K562 (cell line): ENCODE measurements around the gene SPDYE4. TPM values are rescaled to one million over a fixed set of nuclear protein-coding genes. Genes with fewer than 3 reads are reported as not detected.

Experiments
- ATAC-seq: fragments of 200-7000 bp; cut with Tn5 transposase; 3 replicates; pipeline ENCODE4 v1.9.1; 2020; ENCODE audit warnings: moderate library complexity
- BruUV-seq: library from RNA; stranded (reverse); fragments of 400-500 nt; replicated peaks from 2 replicates; lab custom pipeline; 2021; lab: Mats Ljungman, UMichigan
- CTCF ChIA-PET: fragments of 300-600 bp; formaldehyde crosslinking; extraction: SDS; loops from one replicate; lab custom pipeline; 2021; ENCODE audit warnings: low intra/inter-chr PET ratio; lab: Yijun Ruan, JAX
- POLR2A ChIA-PET: fragments of 300-600, 350-650 bp; sonication (Branson Sonifier 250); formaldehyde crosslinking; extraction: SDS; loops from one replicate; lab custom pipeline; 2021; ENCODE audit warnings: antibody characterized with exemption, inconsistent platforms; lab: Yijun Ruan, JAX
- DNase-seq, 4 experiments: peaks; one replicate each; pipeline versions ENCODE4 v3.0.0 to v3.0.0-alpha.2; 2011 to 2018; ENCODE audit warnings: low spot score in 3 of 4, mixed read lengths in 3 of 4; ENCODE audit errors: extremely low read depth in 1 of 4
- FAIRE-seq: peaks from 2 replicates; lab custom pipeline; 2011; peaks lifted over from hg19 to GRCh38; lab: Jason Lieb, UNC
- H2AFZ ChIP-seq: 2 replicates; pipeline ENCODE4 v1.6.0; 2011; ENCODE audit warnings: low read depth, low read length, control low read depth, inconsistent platforms
- H3K27ac ChIP-seq: fragments of 200-600 bp; 3 replicates; pipeline ENCODE4 v1.8.0; 2011; ENCODE audit warnings: low read depth, mild to moderate bottlenecking, control low read depth, inconsistent platforms, low read length, moderate library complexity, mixed read lengths; ENCODE audit errors: extremely low read depth
- H3K27me3 ChIP-seq, 2 experiments: fragments of 300-600 bp in 1 of 2; 2 replicates in 1 of 2; 3 replicates in 1 of 2; pipeline versions ENCODE4 v1.6.0 to v1.8.0; 2011; ENCODE audit warnings: inconsistent platforms in 2 of 2, low read length in 2 of 2, mild to moderate bottlenecking in 1 of 2, mixed read lengths in 1 of 2, moderate library complexity in 1 of 2; ENCODE audit not compliant: control insufficient read depth in 2 of 2, insufficient read depth in 2 of 2
- H3K36me3 ChIP-seq: fragments of 300-600 bp; 3 replicates; pipeline ENCODE4 v1.8.0; 2011; ENCODE audit warnings: mild to moderate bottlenecking, low read length, inconsistent platforms; ENCODE audit not compliant: control insufficient read depth, insufficient read depth
- H3K4me1 ChIP-seq, 2 experiments: fragments of 200-600 bp in 1 of 2; replicated peaks in 1 of 2; 2 replicates in 1 of 2; 3 replicates in 1 of 2; pipeline versions ENCODE4 v1.5.1 to v1.8.0; 2011; ENCODE audit warnings: inconsistent platforms in 2 of 2, low read length in 2 of 2, mild to moderate bottlenecking in 1 of 2, mixed read lengths in 1 of 2, moderate library complexity in 1 of 2; ENCODE audit not compliant: control insufficient read depth in 2 of 2, insufficient read depth in 2 of 2
- H3K4me2 ChIP-seq: 2 replicates; pipeline ENCODE4 v1.6.1; 2011; ENCODE audit warnings: low read length, control low read depth, inconsistent platforms, mixed read lengths; ENCODE audit not compliant: insufficient read depth
- H3K4me3 ChIP-seq: fragments of 200-600 bp; sonication (generic), shearing (Covaris generic); 2 replicates; pipeline ENCODE4 v1.5.1; 2016; ENCODE audit warnings: control low read depth, inconsistent platforms
- H3K79me2 ChIP-seq: fragments of 200-600 bp; 3 replicates; pipeline ENCODE4 v1.8.0; 2011; ENCODE audit warnings: low read length, inconsistent platforms; ENCODE audit not compliant: control insufficient read depth, insufficient read depth
- H3K9ac ChIP-seq, 2 experiments: 2 replicates each; pipeline versions ENCODE4 v1.6.0 to v1.6.1; 2011; ENCODE audit warnings: low read depth in 2 of 2, low read length in 2 of 2, control low read depth in 1 of 2, inconsistent platforms in 1 of 2, mild to moderate bottlenecking in 1 of 2, mixed read lengths in 1 of 2; ENCODE audit not compliant: insufficient read depth in 1 of 2
- H3K9me1 ChIP-seq: one replicate; pipeline ENCODE4 v1.6.0; 2011; ENCODE audit warnings: inconsistent platforms, mild to moderate bottlenecking, low read length, moderate library complexity; ENCODE audit not compliant: control insufficient read depth, insufficient read depth
- H3K9me3 ChIP-seq: replicated peaks from 2 replicates; pipeline ENCODE4 v1.5.1; 2011; ENCODE audit warnings: low read depth, low read length, inconsistent platforms; ENCODE audit not compliant: control insufficient read depth, insufficient read depth
- H4K20me1 ChIP-seq: replicated peaks from 2 replicates; pipeline ENCODE4 v1.6.1; 2011; ENCODE audit warnings: low read length, inconsistent platforms, mixed read lengths; ENCODE audit not compliant: control insufficient read depth, insufficient read depth
- ARID1B ChIP-seq: fragments of 450-650 bp; IDR thresholded peaks from 2 replicates; pipeline ENCODE4 v1.6.1; 2016; ENCODE audit warnings: antibody characterized with exemption, mild to moderate bottlenecking, inconsistent platforms
- DPF2 ChIP-seq: fragments of 450-650 bp; IDR thresholded peaks from 2 replicates; pipeline ENCODE4 v1.6.1; 2016
- E2F3 ChIP-seq: fragments of 250-450 bp; sonication (Bioruptor Pico); IDR thresholded peaks from 2 replicates; pipeline ENCODE4 v1.4.0; 2020; ENCODE audit warnings: mild to moderate bottlenecking
- E2F4 ChIP-seq: sonication (generic); formaldehyde crosslinking; IDR thresholded peaks from 2 replicates; pipeline ENCODE4 v1.8.0; 2022; ENCODE audit warnings: mild to moderate bottlenecking, low read depth, missing genetic modification reagents
- JUNB ChIP-seq: fragments of 450-650 bp; formaldehyde crosslinking; conservative IDR thresholded peaks from 2 replicates; pipeline ENCODE4 v1.4.0; 2020; ENCODE audit warnings: mild to moderate bottlenecking
- KLF13 ChIP-seq: fragments of 450-650 bp; IDR thresholded peaks from 2 replicates; pipeline ENCODE4 v1.6.1; 2016; ENCODE audit warnings: missing genetic modification characterization, low read depth, mild to moderate bottlenecking, missing compliant biosample characterization, moderate library complexity, borderline replicate concordance
- MTA1 ChIP-seq: fragments of 450-650 bp; IDR thresholded peaks from 2 replicates; pipeline ENCODE4 v1.6.1; 2017; ENCODE audit warnings: borderline replicate concordance
- NCOA2 ChIP-seq, 2 experiments: fragments of 450-650 bp; IDR thresholded peaks; 2 replicates each; pipeline ENCODE4 v1.6.1; 2018; ENCODE audit warnings: mild to moderate bottlenecking in 2 of 2, moderate library complexity in 1 of 2; ENCODE audit not compliant: partially characterized antibody in 2 of 2
- POU5F1 ChIP-seq: fragments of 150-350 bp; IDR thresholded peaks from 2 replicates; pipeline ENCODE4 v1.6.1; 2014; ENCODE audit warnings: borderline replicate concordance, low read length, low read depth, mild to moderate bottlenecking; ENCODE audit not compliant: partially characterized antibody
- SOX6 ChIP-seq: fragments of 450-650 bp; IDR thresholded peaks from 2 replicates; pipeline ENCODE4 v1.6.1; 2014; ENCODE audit warnings: mild to moderate bottlenecking
- STAG1 ChIP-seq: sonication (generic); formaldehyde crosslinking; IDR thresholded peaks from 2 replicates; pipeline ENCODE4 v1.5.0; 2020; ENCODE audit warnings: missing genetic modification reagents, borderline replicate concordance
- STAT6 ChIP-seq: sonication (generic); formaldehyde crosslinking; IDR thresholded peaks from 2 replicates; pipeline ENCODE4 v1.8.1; 2023; ENCODE audit warnings: mild to moderate bottlenecking, missing genetic modification reagents
- TCFL5 ChIP-seq: fragments of 250-450 bp; sonication (Bioruptor Pico); conservative IDR thresholded peaks from 2 replicates; pipeline ENCODE4 v1.6.1; 2021; ENCODE audit warnings: mild to moderate bottlenecking, moderate library complexity, matching md5 sums
- XRCC3 ChIP-seq: fragments of 450-650 bp; IDR thresholded peaks from 2 replicates; pipeline ENCODE4 v1.6.1; 2017; ENCODE audit warnings: mild to moderate bottlenecking, moderate library complexity
- ZBTB1 ChIP-seq: sonication (generic); formaldehyde crosslinking; IDR thresholded peaks from 2 replicates; pipeline ENCODE4 v1.8.1; 2023; ENCODE audit warnings: missing genetic modification reagents, low read depth, mild to moderate bottlenecking, borderline replicate concordance
- ZNF316 ChIP-seq: fragments of 450-650 bp; IDR thresholded peaks from 2 replicates; pipeline ENCODE4 v1.6.1; 2016
- ZNF696 ChIP-seq: fragments of 250-450 bp; sonication (Bioruptor Pico); conservative IDR thresholded peaks from 2 replicates; pipeline ENCODE4 v1.4.0; 2020; ENCODE audit warnings: mild to moderate bottlenecking, moderate library complexity
- WGBS: fragments of 100-300 bp; shearing (Covaris generic); methylation state at CpG from one replicate; pipeline ENCODE4 v1.1.6; 2016; ENCODE audit warnings: low coverage, mixed read lengths; ENCODE audit not compliant: insufficient coverage; ENCODE audit errors: missing lambda C conversion rate; 5-methylcytosine and 5-hydroxymethylcytosine counted together
- in situ Hi-C: fragments of 300-500 bp; cut with MboI; formaldehyde crosslinking; loops from 4 replicates; pipeline ENCODE4 v1.15.0; 2018; ENCODE audit warnings: inconsistent platforms, mixed read lengths
- intact Hi-C: fragments of 100-400 bp; cut with micrococcal nuclease; formaldehyde crosslinking; loops from 2 replicates; pipeline ENCODE4 v1.14.2; 2022
- polyA plus RNA-seq, 8 experiments: library from polyadenylated mRNA; depleted of rRNA in 4 of 8; stranded (reverse) in 5 of 8; unstranded in 3 of 8; fragments of >200 nt; fragmentation: Nextera tagmentation in 2 of 8; fragmentation: Illumina TruSeq in 1 of 8; extraction: Ambion mirVana in 2 of 8; extraction: Trizol in 1 of 8; gene quantifications; 2 replicates each; pipeline versions ENCODE4 v1.2.1 to v1.2.3, GENCODE V29; 2011 to 2014; ENCODE audit warnings: inconsistent platforms in 1 of 8, missing spikeins in 1 of 8
- total RNA-seq, 7 experiments: library from RNA; depleted of rRNA in 6 of 7; stranded (reverse); fragments of >200 nt in 6 of 7; fragmentation: Illumina TruSeq in 2 of 7; extraction: Trizol in 2 of 7; gene quantifications; 2 replicates each; pipeline versions ENCODE4 v1.2.1 to v1.2.3, GENCODE V29; 2011 to 2021; ENCODE audit warnings: low replicate concordance in 1 of 7
- TF ChIP-seq, protein P1 (sequence below): fragments of 450-650 bp; conservative IDR thresholded peaks from 2 replicates; pipeline ENCODE4 v1.6.1; 2016; ENCODE audit warnings: missing genetic modification characterization, low read depth, mild to moderate bottlenecking, missing compliant biosample characterization, moderate library complexity

SPDYE4 gene
- total and polyA plus RNA-seq, 9 of the 15 experiments (the other 6 are each of a cell fraction or from before 2014, with no cell fraction given): not detected

DNA sequence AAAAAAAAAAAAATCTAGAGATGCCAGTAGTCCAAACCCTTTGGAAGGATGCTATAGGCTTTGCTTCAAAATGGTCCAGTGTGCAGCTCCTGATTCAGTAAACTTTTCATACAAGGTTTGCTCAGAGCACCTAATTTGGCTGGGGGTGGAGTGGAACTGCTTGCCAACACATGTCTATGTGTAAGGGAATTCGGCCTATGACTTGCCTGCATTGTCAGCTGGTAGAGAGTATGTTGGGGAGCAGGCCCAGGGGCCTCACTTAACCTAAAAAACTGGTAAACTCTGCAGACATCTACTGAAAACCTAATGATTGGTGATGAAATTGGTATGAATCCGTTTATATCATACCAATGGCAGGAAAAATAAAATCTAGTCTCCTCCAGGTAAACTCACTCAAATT lies 42.3 kb upstream of the SPDYE4 start (continued):
- TF ChIP-seq ZBTB1 (CRISPR knock-in tag) (no peak), SOX6 (no peak), DPF2 (no peak), E2F4 (CRISPR knock-in tag) (no peak), NCOA2 (IDR thresholded peaks at IDR 0.05; ENCODE audit: partially characterized antibody in 2 of 2) (no peak), KLF13 (no peak)

GRCh38 chr17:8799570-8800212 lies 41.3 kb upstream of the SPDYE4 start:
- H4K20me1 ChIP-seq: no peaks in the 10 kb centered on the region; the same call in 1 of the 2 replicates
- no peak overlapping the region for H3K9ac ChIP-seq
- no peaks in the 10 kb centered on the region for H3K9me3 ChIP-seq
- DNase-seq: no peak
- H3K27me3 ChIP-seq: peaks cover 0 to 40% of the 10 kb centered on the region in 2 experiments; a peak in 4 of 5 replicates
- H3K4me1 ChIP-seq: peaks cover 0 to 8% of the 10 kb centered on the region in 2 experiments; a peak in 2 of 5 replicates
- WGBS: 3% methylated on average over 9 of the region's 15 CpGs
- BruUV-seq: no TSS peak
- no peak overlapping the region for H3K4me2 ChIP-seq
- no peaks in the 10 kb centered on the region for H3K9me1 ChIP-seq
- no peak overlapping the region for H3K4me3 ChIP-seq
- in situ Hi-C loops (loop anchor here (5.0 to 25.0 kb wide), 2 partner anchors 93 to 737 kb away; no protein-coding TSS in a partner anchor), intact Hi-C loops (no loop called here)
- ChIA-PET POLR2A (no interaction called here), CTCF (interaction anchor here (0.7 kb wide), 1 partner anchor 95 kb away, joined by 3 read pairs; no protein-coding TSS in a partner anchor)
- no peaks in the 10 kb centered on the region for H3K79me2 ChIP-seq
- H3K27ac ChIP-seq: no peak overlapping the region
- no peak for ATAC-seq
- no peaks in the 10 kb centered on the region for H3K36me3 ChIP-seq
- no peak for FAIRE-seq
- no peak overlapping the region for H2AFZ ChIP-seq
- TF ChIP-seq ARID1B (no peak), MTA1 (no peak), JUNB (no peak), E2F3 (CRISPR knock-in tag) (no peak), ZNF696 (CRISPR knock-in tag) (no peak), STAG1 (CRISPR knock-in tag) (no peak), STAT6 (CRISPR knock-in tag) (no peak), TCFL5 (CRISPR knock-in tag) (no peak), POU5F1 (no peak), XRCC3 (no peak), ZNF316 (no peak)
- TF ChIP-seq, protein P1, sequence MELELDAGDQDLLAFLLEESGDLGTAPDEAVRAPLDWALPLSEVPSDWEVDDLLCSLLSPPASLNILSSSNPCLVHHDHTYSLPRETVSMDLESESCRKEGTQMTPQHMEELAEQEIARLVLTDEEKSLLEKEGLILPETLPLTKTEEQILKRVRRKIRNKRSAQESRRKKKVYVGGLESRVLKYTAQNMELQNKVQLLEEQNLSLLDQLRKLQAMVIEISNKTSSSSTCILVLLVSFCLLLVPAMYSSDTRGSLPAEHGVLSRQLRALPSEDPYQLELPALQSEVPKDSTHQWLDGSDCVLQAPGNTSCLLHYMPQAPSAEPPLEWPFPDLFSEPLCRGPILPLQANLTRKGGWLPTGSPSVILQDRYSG: no peak
